GM08714 (cell line): ENCODE data around the gene REPS2.

Experiments used
- H3K4me3 ChIP-seq: fragments of 200-500 bp; sonication (Bioruptor generic); 2 replicates; pipeline ENCODE4 v1.5.1; 2014; ENCODE audit warnings: mild to moderate bottlenecking, low read length, inconsistent platforms
- ZNF274 ChIP-seq: IDR thresholded peaks from 2 replicates; pipeline ENCODE4 v1.6.1; 2012; ENCODE audit warnings: mild to moderate bottlenecking, low read depth, low read length

Gene REPS2

GRCh38 chrX:17005712-17006368 lies 59.4 kb downstream of the REPS2 start:
- TF ChIP-seq ZNF274, result no peak
- no peak overlapping the region for H3K4me3 ChIP-seq

GRCh38 chrX:17007134-17007768 lies 60.8 kb downstream of the REPS2 start:
- no peak for TF ChIP-seq ZNF274
- no peak overlapping the region for H3K4me3 ChIP-seq

GRCh38 chrX:17009856-17010625 lies 63.6 kb downstream of the REPS2 start:
- no peak for TF ChIP-seq ZNF274
- H3K4me3 ChIP-seq, result no peak overlapping the region

GRCh38 chrX:17012465-17012864 lies 66.0 kb downstream of the REPS2 start:
- H3K4me3 ChIP-seq, result no peak overlapping the region
- no peak for TF ChIP-seq ZNF274

- no peak for TF ChIP-seq ZNF274
- H3K4me3 ChIP-seq, result no peak overlapping the region
Measured at GRCh38 chrX:17014216-17014615, 67.8 kb downstream of the REPS2 start.

- TF ChIP-seq ZNF274, result no peak
- H3K4me3 ChIP-seq, result no peak overlapping the region
Measured at GRCh38 chrX:17017134-17017533, 70.7 kb downstream of the REPS2 start.

- no peak for TF ChIP-seq ZNF274
- H3K4me3 ChIP-seq, result no peak overlapping the region
Measured at GRCh38 chrX:17020356-17020755, 73.9 kb downstream of the REPS2 start.

- H3K4me3 ChIP-seq, result no peak overlapping the region
- no peak for TF ChIP-seq ZNF274
Measured at GRCh38 chrX:17020851-17021821, 74.7 kb downstream of the REPS2 start.

- no peak overlapping the region for H3K4me3 ChIP-seq
- TF ChIP-seq ZNF274, result no peak
Measured at GRCh38 chrX:17021851-17022604, 75.6 kb downstream of the REPS2 start.

GRCh38 chrX:17023661-17024060 lies 77.2 kb downstream of the REPS2 start:
- no peak for TF ChIP-seq ZNF274
- no peak overlapping the region for H3K4me3 ChIP-seq

- no peak for TF ChIP-seq ZNF274
- no peak overlapping the region for H3K4me3 ChIP-seq
Measured at GRCh38 chrX:17024886-17025285, 78.4 kb downstream of the REPS2 start.

GRCh38 chrX:17025621-17026302 lies 79.3 kb downstream of the REPS2 start:
- H3K4me3 ChIP-seq, result no peak overlapping the region
- no peak for TF ChIP-seq ZNF274

- no peak overlapping the region for H3K4me3 ChIP-seq
- TF ChIP-seq ZNF274, result no peak
Measured at GRCh38 chrX:17027931-17028330, 81.5 kb downstream of the REPS2 start.
